HG02970 (cell line): Measurements from ENCODE around the gene ARSB.
"Not testable (repeated sequence)": the region's sequence is repeated elsewhere in the genome, so short reads cannot be mapped to it uniquely, and the experiment has no call there.

ENCODE experiments used
- ATAC-seq: cut with Tn5 transposase; IDR thresholded peaks from one replicate; pipeline ENCODE4 v1.9.1; 2021; ENCODE audit warnings: mild to moderate bottlenecking, moderate library complexity, moderate number of reproducible peaks; ENCODE audit not compliant: unreplicated experiment, low FRiP score

The ARSB gene

GRCh38 chr5:78997090-78997489 lies 12.0 kb upstream of the ARSB start:
- no peak for ATAC-seq

- ATAC-seq, result no peak
Measured at GRCh38 chr5:78995521-78996007, 10.5 kb upstream of the ARSB start.

GRCh38 chr5:78993165-78993564 lies 8.1 kb upstream of the ARSB start:
- no peak for ATAC-seq

GRCh38 chr5:78992146-78992545 lies 7.0 kb upstream of the ARSB start:
- ATAC-seq, result no peak

GRCh38 chr5:78989080-78989479 lies 4.0 kb upstream of the ARSB start:
- no peak for ATAC-seq

GRCh38 chr5:78985725-78986223 lies 664 bp upstream of the ARSB start:
- ATAC-seq, result peak; percentile 39

GRCh38 chr5:78984439-78985115 lies 533 bp downstream of the ARSB start:
- peak; percentile 63 for ATAC-seq

- no peak for ATAC-seq
Measured at GRCh38 chr5:78983601-78984438, 1.3 kb downstream of the ARSB start.

GRCh38 chr5:78983194-78983593 lies 1.9 kb downstream of the ARSB start:
- ATAC-seq, result not testable (repeated sequence)

- no peak for ATAC-seq
Measured at GRCh38 chr5:78979909-78980308, 5.2 kb downstream of the ARSB start.

GRCh38 chr5:78979117-78979742 lies 5.9 kb downstream of the ARSB start:
- no peak for ATAC-seq

GRCh38 chr5:78975035-78975434 lies 10.1 kb downstream of the ARSB start:
- ATAC-seq, result no peak

- no peak for ATAC-seq
Measured at GRCh38 chr5:78974601-78975000, 10.5 kb downstream of the ARSB start.

- ATAC-seq, result no peak
Measured at GRCh38 chr5:78974011-78974410, 11.1 kb downstream of the ARSB start.

GRCh38 chr5:78972654-78973428 lies 12.3 kb downstream of the ARSB start:
- ATAC-seq, result no peak

GRCh38 chr5:78971998-78972397 lies 13.1 kb downstream of the ARSB start:
- no peak for ATAC-seq

GRCh38 chr5:78968781-78969180 lies 16.3 kb downstream of the ARSB start:
- no peak for ATAC-seq

- no peak for ATAC-seq
Measured at GRCh38 chr5:78964889-78965288, 20.2 kb downstream of the ARSB start.

- ATAC-seq, result no peak
Measured at GRCh38 chr5:78961743-78962142, 23.4 kb downstream of the ARSB start.

GRCh38 chr5:78959767-78960166 lies 25.3 kb downstream of the ARSB start:
- no peak for ATAC-seq
